Measurements from ENCODE around the gene ELOA.
A peak's percentile ranks its signal among the peaks of the same experiment; 100 is the strongest.

Gene ELOA

GRCh38 chr1:23795676-23796465, 52.6 kb downstream of the ELOA start:
- TF ChIP-seq CTCF (IDR thresholded peaks at IDR 0.05; ENCODE audit: low read depth, low read length, missing control alignments): no peak
- H3K4me3 ChIP-seq (ENCODE audit: low read depth, low read length): no peak overlapping the region
- in situ Hi-C loops (cut with HindIII; ENCODE audit: low sequenced_read_pairs): no loop called here
- no peak for DNase-seq (ENCODE audit: low read depth)

- in situ Hi-C loops (cut with HindIII; ENCODE audit: low sequenced_read_pairs): no loop called here
- DNase-seq (ENCODE audit: low read depth): no peak
- no peak for TF ChIP-seq CTCF (IDR thresholded peaks at IDR 0.05; ENCODE audit: low read depth, low read length, missing control alignments)
- no peak overlapping the region for H3K4me3 ChIP-seq (ENCODE audit: low read depth, low read length)
Measured at GRCh38 chr1:23796466-23797271, 53.4 kb downstream of the ELOA start.

GRCh38 chr1:23797478-23798448, 54.5 kb downstream of the ELOA start:
- TF ChIP-seq CTCF (IDR thresholded peaks at IDR 0.05; ENCODE audit: low read depth, low read length, missing control alignments): no peak

GRCh38 chr1:23798662-23799142, 55.4 kb downstream of the ELOA start:
- DNase-seq (ENCODE audit: low read depth): no peak
- TF ChIP-seq CTCF (IDR thresholded peaks at IDR 0.05; ENCODE audit: low read depth, low read length, missing control alignments): peak; percentile 11
- in situ Hi-C loops (cut with HindIII; ENCODE audit: low sequenced_read_pairs): no loop called here
- H3K4me3 ChIP-seq (ENCODE audit: low read depth, low read length): no peak overlapping the region

More at GRCh38 chr1:23797478-23798448, 54.5 kb downstream of the ELOA start:
- no peak for DNase-seq (ENCODE audit: low read depth)
- in situ Hi-C loops (cut with HindIII; ENCODE audit: low sequenced_read_pairs): no loop called here
- no peak overlapping the region for H3K4me3 ChIP-seq (ENCODE audit: low read depth, low read length)

GRCh38 chr1:23799255-23799569, 55.9 kb downstream of the ELOA start:
- H3K4me3 ChIP-seq (ENCODE audit: low read depth, low read length): peak overlapping the region; percentile 69
- no peak for DNase-seq (ENCODE audit: low read depth)
- TF ChIP-seq CTCF (IDR thresholded peaks at IDR 0.05; ENCODE audit: low read depth, low read length, missing control alignments): no peak
- in situ Hi-C loops (cut with HindIII; ENCODE audit: low sequenced_read_pairs): no loop called here

Data from astrocyte of the cerebellum (primary cell).